ENCODE measurements around the gene TOMM40. TPM values are rescaled to one million over a fixed set of nuclear protein-coding genes. Genes with fewer than 3 reads are reported as not detected.
"Not testable (repeated sequence)": the region's sequence is repeated elsewhere in the genome, so short reads cannot be mapped to it uniquely, and the experiment has no call there.

The TOMM40 gene
- total and polyA plus RNA-seq, 2 experiments from 2014 or later = 52.9 to 54.6 TPM

DNA sequence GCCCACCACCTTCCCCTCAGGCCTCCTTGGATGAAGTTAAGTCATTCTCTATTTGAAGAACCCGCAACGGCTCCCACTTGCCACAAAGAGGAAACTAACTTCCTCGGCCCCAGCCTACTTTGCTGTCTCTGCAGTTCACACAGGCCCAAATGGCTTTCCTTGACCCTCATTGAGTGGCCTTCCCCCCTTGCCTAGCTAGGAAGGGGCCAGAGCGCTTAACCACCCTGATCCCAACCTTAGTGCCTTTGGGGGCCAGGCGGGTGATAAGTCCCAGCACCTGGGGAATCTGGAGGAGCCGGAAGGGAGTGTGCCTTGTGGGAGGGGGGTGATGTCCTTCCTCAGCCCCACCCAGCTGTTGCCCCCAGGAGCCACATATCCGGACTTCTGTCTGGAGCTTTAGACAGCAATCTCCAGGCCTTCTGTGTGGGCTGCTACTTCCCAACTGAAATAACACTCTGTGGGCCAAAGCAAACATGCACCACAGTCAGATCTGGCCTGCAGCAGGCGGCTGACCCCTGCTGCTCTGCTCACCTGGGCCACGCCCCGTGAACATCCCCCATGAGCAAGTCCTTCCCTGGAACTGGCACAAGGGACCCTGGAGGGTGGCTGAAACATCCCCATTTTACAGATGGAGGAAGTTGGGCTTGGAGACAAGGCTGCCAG lies 34.5 kb upstream of the TOMM40 start:
- H3K4me2 ChIP-seq (ENCODE audit: unreplicated experiment) = no peak overlapping the region
- peaks cover 94% of the 10 kb centered on the region for H3K79me2 ChIP-seq (ENCODE audit: insufficient read depth)
- H3K27me3 ChIP-seq (replicated peaks; ENCODE audit: insufficient read depth) = no peaks in the 10 kb centered on the region
- no peak overlapping the region for H3K27ac ChIP-seq
- H3K4me1 ChIP-seq (ENCODE audit: insufficient read depth) = no peaks in the 10 kb centered on the region
- in situ Hi-C loops (cut with MboI) = no loop called here
- H3K36me3 ChIP-seq (ENCODE audit: low read depth) = no peaks in the 10 kb centered on the region
- no peaks in the 10 kb centered on the region for H3K9me2 ChIP-seq (ENCODE audit: insufficient read depth)
- no peak for DNase-seq
- WGBS, 2 experiments (ENCODE audit: low coverage in 1 of 2, low lambda C conversion rate in 2 of 2, missing lambda C conversion rate in 2 of 2) = 93 to 95% methylated on average over 10 of the region's 10 CpGs
- H3K4me3 ChIP-seq = no peak overlapping the region
- TF ChIP-seq EZH2 (IDR thresholded peaks at IDR 0.05; ENCODE audit: insufficient read depth, poor library complexity, severe bottlenecking) = no peak
- H4K20me1 ChIP-seq (ENCODE audit: insufficient read depth) = no peaks in the 10 kb centered on the region
- H3K9me3 ChIP-seq (ENCODE audit: low read depth) = no peaks in the 10 kb centered on the region
- H2AFZ ChIP-seq = no peak overlapping the region
- no peak overlapping the region for H3K9ac ChIP-seq
- H3F3A ChIP-seq (ENCODE audit: insufficient read depth) = no peaks in the 10 kb centered on the region

DNA sequence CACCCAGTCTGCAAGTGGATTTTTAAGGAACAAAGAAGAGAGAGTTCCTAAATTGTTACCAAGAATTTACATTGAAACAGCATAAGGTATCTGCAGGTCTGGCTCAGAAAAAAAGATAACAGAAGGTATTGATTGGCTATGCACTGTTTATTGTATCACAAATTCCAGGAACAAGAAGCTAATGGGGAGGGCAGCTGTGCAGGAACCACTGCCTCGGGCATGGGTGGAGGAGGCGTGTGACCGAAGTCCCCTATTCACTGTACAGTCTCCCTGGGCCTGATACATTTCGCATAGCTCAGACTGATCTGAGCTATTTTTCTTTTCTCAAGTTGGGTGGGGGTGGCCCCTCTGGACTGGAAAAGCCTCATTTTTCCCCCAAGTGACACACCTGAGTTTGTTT lies 33.2 kb upstream of the TOMM40 start:
- Histone ChIP-seq H3K9ac (no peak overlapping the region), H3K79me2 (ENCODE audit: insufficient read depth) (peaks cover 92% of the 10 kb centered on the region), H3K9me3 (ENCODE audit: low read depth) (no peaks in the 10 kb centered on the region), H3K27ac (no peak overlapping the region), H3K4me3 (no peak overlapping the region), H3F3A (ENCODE audit: insufficient read depth) (no peaks in the 10 kb centered on the region), H3K4me1 (ENCODE audit: insufficient read depth) (no peaks in the 10 kb centered on the region), H4K20me1 (ENCODE audit: insufficient read depth) (no peaks in the 10 kb centered on the region), H3K27me3 (replicated peaks; ENCODE audit: insufficient read depth) (no peaks in the 10 kb centered on the region), H3K36me3 (ENCODE audit: low read depth) (no peaks in the 10 kb centered on the region), H3K4me2 (ENCODE audit: unreplicated experiment) (no peak overlapping the region), H3K9me2 (ENCODE audit: insufficient read depth) (no peaks in the 10 kb centered on the region), H2AFZ (no peak overlapping the region)
- in situ Hi-C loops (cut with MboI) = no loop called here
- DNase-seq = no peak
- 82 to 88% methylated on average over 4 of the region's 4 CpGs for WGBS, 2 experiments (ENCODE audit: low coverage in 1 of 2, low lambda C conversion rate in 2 of 2, missing lambda C conversion rate in 2 of 2)
- TF ChIP-seq EZH2 (IDR thresholded peaks at IDR 0.05; ENCODE audit: insufficient read depth, poor library complexity, severe bottlenecking) (no peak), EZH2phosphoT487 (IDR thresholded peaks at IDR 0.05; ENCODE audit: insufficient read depth, low read depth) (no peak)

DNA sequence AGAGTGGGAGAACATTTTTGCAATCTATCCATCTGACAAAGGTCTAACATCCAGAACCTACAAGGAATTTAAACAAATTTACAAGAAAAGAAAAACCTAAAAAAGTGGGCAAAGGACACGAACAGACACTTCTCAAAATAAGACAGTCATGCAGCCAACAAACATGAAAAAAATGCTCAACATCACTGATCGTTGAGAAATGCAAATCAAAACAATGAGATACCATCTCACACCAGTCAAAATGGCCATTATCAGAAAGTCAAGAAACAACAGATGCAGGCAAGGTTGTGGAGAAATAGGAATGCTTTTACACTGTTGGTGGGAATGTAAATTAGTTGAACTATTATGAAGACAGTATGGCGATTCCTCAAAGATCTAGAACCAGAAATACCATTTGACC lies 29.5 kb upstream of the TOMM40 start:
- in situ Hi-C loops (cut with MboI); H3F3A ChIP-seq (ENCODE audit: insufficient read depth); H3K36me3 ChIP-seq (ENCODE audit: low read depth); H3K27ac ChIP-seq; H3K4me3 ChIP-seq; H2AFZ ChIP-seq; H4K20me1 ChIP-seq (ENCODE audit: insufficient read depth); H3K4me1 ChIP-seq (ENCODE audit: insufficient read depth); H3K9me2 ChIP-seq (ENCODE audit: insufficient read depth); DNase-seq; H3K9me3 ChIP-seq (ENCODE audit: low read depth); H3K9ac ChIP-seq; H3K27me3 ChIP-seq (replicated peaks; ENCODE audit: insufficient read depth); H3K4me2 ChIP-seq (ENCODE audit: unreplicated experiment): not testable (repeated sequence)
- peaks cover 63% of the 10 kb centered on the region for H3K79me2 ChIP-seq (ENCODE audit: insufficient read depth)
- 76 to 87% methylated on average over 3 of the region's 3 CpGs for WGBS, 2 experiments (ENCODE audit: low coverage in 1 of 2, low lambda C conversion rate in 2 of 2, missing lambda C conversion rate in 2 of 2)

- H3K4me1 ChIP-seq (ENCODE audit: insufficient read depth) = no peaks in the 10 kb centered on the region
- H3K79me2 ChIP-seq (ENCODE audit: insufficient read depth) = peaks cover 40% of the 10 kb centered on the region
- H3K27me3 ChIP-seq (replicated peaks; ENCODE audit: insufficient read depth) = no peaks in the 10 kb centered on the region
- DNase-seq = no peak
- H3K27ac ChIP-seq = no peak overlapping the region
- H2AFZ ChIP-seq = no peak overlapping the region
- no peaks in the 10 kb centered on the region for H3F3A ChIP-seq (ENCODE audit: insufficient read depth)
- H3K4me3 ChIP-seq = no peak overlapping the region
- 91 to 100% methylated on average over 2 of the region's 2 CpGs for WGBS, 2 experiments (ENCODE audit: low coverage in 1 of 2, low lambda C conversion rate in 2 of 2, missing lambda C conversion rate in 2 of 2)
- in situ Hi-C loops (cut with MboI) = no loop called here
- TF ChIP-seq EZH2 (IDR thresholded peaks at IDR 0.05; ENCODE audit: insufficient read depth, poor library complexity, severe bottlenecking) (no peak), EZH2phosphoT487 (IDR thresholded peaks at IDR 0.05; ENCODE audit: insufficient read depth, low read depth) (no peak)
- H3K36me3 ChIP-seq (ENCODE audit: low read depth) = no peaks in the 10 kb centered on the region; the same call in 1 of the 2 replicates
- no peaks in the 10 kb centered on the region for H3K9me2 ChIP-seq (ENCODE audit: insufficient read depth)
- no peak overlapping the region for H3K4me2 ChIP-seq (ENCODE audit: unreplicated experiment)
- no peak overlapping the region for H3K9ac ChIP-seq
- H4K20me1 ChIP-seq (ENCODE audit: insufficient read depth) = no peaks in the 10 kb centered on the region
- H3K9me3 ChIP-seq (ENCODE audit: low read depth) = no peaks in the 10 kb centered on the region
Measured at GRCh38 chr19:44863990-44864389, 27.1 kb upstream of the TOMM40 start.

Measured in GM23248 (cell line).